Caco-2 (cell line): ENCODE results near the gene CYS1. TPM values are rescaled to one million over a fixed set of nuclear protein-coding genes. Genes with fewer than 3 reads are reported as not detected.
"Not testable (repeated sequence)": the region's sequence is repeated elsewhere in the genome, so short reads cannot be mapped to it uniquely, and the experiment has no call there.

Experiments
- BruUV-seq: library from RNA; stranded (reverse); fragments of 400-500 nt; replicated peaks from 2 replicates; lab custom pipeline; 2021; lab: Mats Ljungman, UMichigan
- CTCF ChIA-PET: fragments of 300-600 bp; sonication (Branson Sonifier 250); formaldehyde crosslinking; loops from one replicate; lab custom pipeline; 2022; ENCODE audit warnings: antibody characterized with exemption; lab: Charles Lee
- POLR2A ChIA-PET: fragments of 300-600 bp; sonication (Branson Sonifier 250); formaldehyde crosslinking; loops from one replicate; lab custom pipeline; 2022; ENCODE audit warnings: antibody characterized with exemption; lab: Charles Lee
- DNase-seq, 2 experiments: peaks; one replicate each; pipeline versions ENCODE4 v3.0.0 to v3.0.0-alpha.2; 2020 to 2022
- H3K27me3 ChIP-seq: replicated peaks from 2 replicates; pipeline ENCODE4 v1.6.0; 2011; ENCODE audit warnings: low read length; ENCODE audit not compliant: control insufficient read depth, insufficient read depth
- H3K36me3 ChIP-seq: 2 replicates; pipeline ENCODE4 v1.5.1; 2011; ENCODE audit warnings: low read length; ENCODE audit not compliant: control insufficient read depth, insufficient read depth
- H3K4me1 ChIP-seq: fragments of 250-450 bp; sonication (Bioruptor Pico); 2 replicates; pipeline ENCODE4 v1.5.1; 2020; ENCODE audit warnings: mild to moderate bottlenecking
- H3K4me3 ChIP-seq: 2 replicates; pipeline ENCODE4 v1.5.1; 2011; ENCODE audit warnings: low read depth, mild to moderate bottlenecking, control low read depth, low read length
- H3K9me3 ChIP-seq: fragments of 250-450 bp; sonication (Bioruptor Pico); 2 replicates; pipeline ENCODE4 v1.5.1; 2020; ENCODE audit warnings: mild to moderate bottlenecking, moderate library complexity
- H3K27ac Mint-ChIP-seq: one replicate; pipeline ENCODE4 v1.8.0; 2022; ENCODE audit warnings: mixed read lengths; ENCODE audit not compliant: unreplicated experiment
- H3K27me3 Mint-ChIP-seq: one replicate; pipeline ENCODE4 v1.8.0; 2022; ENCODE audit warnings: mixed read lengths; ENCODE audit not compliant: insufficient read depth, unreplicated experiment
- H3K36me3 Mint-ChIP-seq: one replicate; pipeline ENCODE4 v1.8.0; 2022; ENCODE audit warnings: mild to moderate bottlenecking, mixed read lengths; ENCODE audit not compliant: insufficient read depth, unreplicated experiment
- H3K4me1 Mint-ChIP-seq: one replicate; pipeline ENCODE4 v1.8.0; 2022; ENCODE audit warnings: low read depth, mixed read lengths; ENCODE audit not compliant: unreplicated experiment
- H3K4me3 Mint-ChIP-seq: one replicate; pipeline ENCODE4 v1.8.0; 2022; ENCODE audit warnings: mild to moderate bottlenecking, moderate library complexity, mixed read lengths; ENCODE audit not compliant: unreplicated experiment
- H3K9me3 Mint-ChIP-seq: one replicate; pipeline ENCODE4 v1.8.0; 2022; ENCODE audit warnings: mixed read lengths; ENCODE audit not compliant: unreplicated experiment
- intact Hi-C: fragments of 100-400 bp; cut with micrococcal nuclease; formaldehyde crosslinking; loops from one replicate; pipeline ENCODE4 v1.10.0; 2022; ENCODE audit not compliant: unreplicated experiment
- total RNA-seq: library from RNA; stranded (reverse); gene quantifications from 2 replicates; pipeline ENCODE4 v1.2.3, GENCODE V29; 2022
- TF ChIP-seq, protein P1 (sequence below), 2 experiments: fragments of 200-600 bp in 1 of 2; IDR thresholded peaks; 1 replicate in 1 of 2; 2 replicates in 1 of 2; pipeline versions ENCODE4 v1.5.1 to v1.8.0; 2011 to 2022; ENCODE audit warnings: antibody characterized with exemption in 1 of 2, control low read depth in 1 of 2, inconsistent platforms in 1 of 2, low read depth in 1 of 2, low read length in 1 of 2, mild to moderate bottlenecking in 1 of 2, moderate library complexity in 1 of 2; ENCODE audit not compliant: insufficient read depth in 1 of 2, severe bottlenecking in 1 of 2, unreplicated experiment in 1 of 2

The CYS1 gene
- total RNA-seq, 1 experiment from 2014 or later = 1.4 TPM

DNA sequence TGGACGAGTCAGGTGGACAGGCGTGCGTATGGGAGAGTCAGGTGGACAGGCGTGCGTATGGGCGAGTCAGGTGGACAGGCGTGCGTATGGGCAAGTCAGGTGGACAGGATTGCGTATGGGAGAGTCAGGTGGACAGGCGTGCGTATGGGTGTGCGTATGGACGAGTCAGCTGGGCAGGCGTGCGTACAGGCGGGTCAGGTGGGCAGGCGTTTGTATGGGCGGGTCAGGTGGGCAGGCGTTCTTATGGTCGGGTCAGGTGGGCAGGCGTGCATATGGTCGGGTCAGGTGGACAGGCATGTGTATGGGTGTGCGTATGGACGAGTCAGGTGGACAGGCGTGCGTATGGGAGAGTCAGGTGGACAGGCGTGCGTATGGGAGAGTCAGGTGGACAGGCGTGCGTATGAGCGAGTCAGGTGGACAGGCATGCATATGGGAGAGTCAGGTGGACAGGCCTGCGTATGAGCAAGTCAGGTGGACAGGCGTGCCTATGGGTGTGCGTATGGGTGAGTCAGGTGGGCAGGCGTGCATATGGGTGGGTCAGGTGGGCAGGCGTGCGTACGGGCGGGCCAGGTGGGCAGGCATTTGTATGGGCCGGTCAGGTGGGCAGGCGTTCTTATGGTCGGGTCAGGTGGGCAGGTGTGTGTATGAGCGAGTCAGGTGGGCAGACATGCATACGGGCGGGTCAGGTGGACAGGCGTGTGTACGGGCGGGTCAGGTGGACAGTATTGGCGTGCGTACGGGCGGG, 69.2 kb downstream of the CYS1 start:
- H3K27ac Mint-ChIP-seq, H3K36me3 ChIP-seq, DNase-seq, CTCF ChIA-PET, H3K36me3 Mint-ChIP-seq, H3K9me3 ChIP-seq, H3K9me3 Mint-ChIP-seq, H3K4me1 Mint-ChIP-seq, H3K4me3 ChIP-seq, H3K27me3 Mint-ChIP-seq, H3K27me3 ChIP-seq, H3K4me1 ChIP-seq, intact Hi-C loops, POLR2A ChIA-PET, H3K4me3 Mint-ChIP-seq, BruUV-seq: not testable (repeated sequence)

DNA sequence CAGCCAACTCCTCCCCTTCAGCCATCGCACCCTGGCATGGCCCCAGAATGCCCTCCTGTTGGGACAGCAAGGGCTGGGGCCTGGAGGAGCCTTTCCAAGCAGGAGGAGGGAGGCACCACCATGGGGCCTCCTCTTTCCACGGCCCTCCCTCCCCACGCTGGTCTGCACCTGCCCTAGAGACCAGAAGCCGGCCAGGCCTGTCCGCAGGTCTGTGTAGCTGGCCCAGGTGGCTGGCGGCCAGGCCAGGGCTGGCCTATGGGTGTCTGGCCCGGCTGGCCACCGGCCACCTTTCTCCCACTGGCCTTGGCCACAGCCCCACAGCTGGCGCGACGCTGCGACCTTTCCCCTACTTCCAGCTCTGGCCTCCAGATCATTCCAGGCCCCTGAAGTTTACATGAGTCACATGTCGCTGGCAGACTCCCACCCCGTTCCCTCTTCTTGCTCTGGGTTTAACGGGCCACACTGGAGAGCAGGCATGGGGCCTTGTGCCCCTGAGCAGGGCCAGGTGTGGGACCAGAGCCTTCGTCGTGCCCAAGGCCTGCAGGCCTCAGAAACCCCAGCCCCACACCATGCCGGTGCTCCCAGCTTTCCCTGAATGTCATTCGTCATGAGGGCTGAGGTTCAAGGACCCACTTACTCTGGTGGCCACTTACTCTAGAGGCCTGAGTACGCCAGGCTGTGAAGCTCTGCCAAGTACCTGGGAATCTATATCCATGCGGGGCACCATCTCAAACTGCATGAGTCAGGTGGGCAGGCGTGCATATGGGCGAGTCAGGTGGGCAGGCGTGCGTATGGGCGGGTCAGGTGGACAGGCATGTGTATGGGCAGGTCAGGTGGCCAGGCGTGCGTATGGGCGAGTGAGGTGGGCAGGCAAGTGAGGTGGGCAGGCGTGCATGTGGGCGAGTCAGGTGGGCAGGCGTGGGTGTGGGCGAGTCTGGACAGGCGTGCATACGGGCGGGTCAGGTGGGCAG, 70.1 kb downstream of the CYS1 start:
- no TSS peak for BruUV-seq
- TF ChIP-seq, protein P1, sequence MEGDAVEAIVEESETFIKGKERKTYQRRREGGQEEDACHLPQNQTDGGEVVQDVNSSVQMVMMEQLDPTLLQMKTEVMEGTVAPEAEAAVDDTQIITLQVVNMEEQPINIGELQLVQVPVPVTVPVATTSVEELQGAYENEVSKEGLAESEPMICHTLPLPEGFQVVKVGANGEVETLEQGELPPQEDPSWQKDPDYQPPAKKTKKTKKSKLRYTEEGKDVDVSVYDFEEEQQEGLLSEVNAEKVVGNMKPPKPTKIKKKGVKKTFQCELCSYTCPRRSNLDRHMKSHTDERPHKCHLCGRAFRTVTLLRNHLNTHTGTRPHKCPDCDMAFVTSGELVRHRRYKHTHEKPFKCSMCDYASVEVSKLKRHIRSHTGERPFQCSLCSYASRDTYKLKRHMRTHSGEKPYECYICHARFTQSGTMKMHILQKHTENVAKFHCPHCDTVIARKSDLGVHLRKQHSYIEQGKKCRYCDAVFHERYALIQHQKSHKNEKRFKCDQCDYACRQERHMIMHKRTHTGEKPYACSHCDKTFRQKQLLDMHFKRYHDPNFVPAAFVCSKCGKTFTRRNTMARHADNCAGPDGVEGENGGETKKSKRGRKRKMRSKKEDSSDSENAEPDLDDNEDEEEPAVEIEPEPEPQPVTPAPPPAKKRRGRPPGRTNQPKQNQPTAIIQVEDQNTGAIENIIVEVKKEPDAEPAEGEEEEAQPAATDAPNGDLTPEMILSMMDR (IDR thresholded peaks at IDR 0.05; ENCODE audit: insufficient read depth in 1 of 2, low read depth in 1 of 2, low read length in 1 of 2, severe bottlenecking in 1 of 2, unreplicated experiment in 1 of 2) = no peak
- H3K36me3 Mint-ChIP-seq = no peaks in the 10 kb centered on the region
- Histone ChIP-seq H3K36me3 (no peaks in the 10 kb centered on the region), H3K4me3 (no peak overlapping the region), H3K4me1 (no peaks in the 10 kb centered on the region), H3K9me3 (no peaks in the 10 kb centered on the region), H3K27me3 (no peaks in the 10 kb centered on the region)
- no peak overlapping the region for H3K4me3 Mint-ChIP-seq
- DNase-seq = no peak
- H3K4me1 Mint-ChIP-seq = no peaks in the 10 kb centered on the region
- intact Hi-C loops = no loop called here
- H3K9me3 Mint-ChIP-seq = no peaks in the 10 kb centered on the region
- H3K27me3 Mint-ChIP-seq = no peaks in the 10 kb centered on the region
- no peak overlapping the region for H3K27ac Mint-ChIP-seq
- ChIA-PET CTCF (no interaction called here), POLR2A (no interaction called here)

DNA sequence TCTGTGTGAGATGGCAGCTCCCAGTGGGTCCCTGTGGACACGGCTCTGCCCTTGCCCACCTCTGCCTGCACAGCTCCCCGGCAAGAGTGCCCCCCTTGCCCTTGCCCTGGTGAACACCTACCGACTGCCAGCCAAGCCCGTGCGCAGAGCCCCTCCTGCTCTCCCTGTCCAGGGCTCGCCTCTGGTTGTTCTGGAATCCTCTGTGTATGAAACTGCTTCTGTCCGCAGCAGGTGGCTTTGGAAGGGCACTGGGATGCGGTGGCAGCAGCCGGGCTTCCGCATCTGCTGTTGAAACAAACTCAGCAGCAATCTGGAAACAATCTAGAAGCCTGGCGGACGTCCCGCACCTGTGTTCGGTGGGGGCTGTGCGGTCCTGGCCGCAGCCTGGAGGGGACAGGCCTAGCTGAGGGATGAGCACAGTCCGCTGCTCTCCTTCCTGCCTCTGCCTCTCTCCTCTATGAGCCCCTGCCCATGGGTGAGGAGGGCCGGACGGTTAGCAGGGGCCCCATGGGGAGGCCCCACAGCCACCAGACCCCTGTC, 70.9 kb downstream of the CYS1 start:
- DNase-seq = no peak
- no TSS peak for BruUV-seq
- Mint-ChIP-seq H3K4me1 (no peaks in the 10 kb centered on the region), H3K27me3 (no peaks in the 10 kb centered on the region), H3K4me3 (no peak overlapping the region), H3K27ac (no peak overlapping the region), H3K36me3 (no peaks in the 10 kb centered on the region), H3K9me3 (no peaks in the 10 kb centered on the region)
- Histone ChIP-seq H3K36me3 (no peaks in the 10 kb centered on the region), H3K4me1 (no peaks in the 10 kb centered on the region), H3K9me3 (no peaks in the 10 kb centered on the region), H3K4me3 (no peak overlapping the region), H3K27me3 (no peaks in the 10 kb centered on the region)
- TF ChIP-seq, protein P1 (IDR thresholded peaks at IDR 0.05; ENCODE audit: insufficient read depth in 1 of 2, low read depth in 1 of 2, low read length in 1 of 2, severe bottlenecking in 1 of 2, unreplicated experiment in 1 of 2) = no peak
- ChIA-PET POLR2A (no interaction called here), CTCF (no interaction called here)
- intact Hi-C loops = no loop called here
